GM18511 (cell line): ENCODE measurements around the gene SUFU.
"Not testable (repeated sequence)": the region's sequence is repeated elsewhere in the genome, so short reads cannot be mapped to it uniquely, and the experiment has no call there.

Experiments
- ATAC-seq: cut with Tn5 transposase; IDR thresholded peaks from one replicate; pipeline ENCODE4 v1.9.1; 2021; ENCODE audit warnings: mild to moderate bottlenecking, moderate library complexity; ENCODE audit not compliant: unreplicated experiment

The SUFU gene

DNA sequence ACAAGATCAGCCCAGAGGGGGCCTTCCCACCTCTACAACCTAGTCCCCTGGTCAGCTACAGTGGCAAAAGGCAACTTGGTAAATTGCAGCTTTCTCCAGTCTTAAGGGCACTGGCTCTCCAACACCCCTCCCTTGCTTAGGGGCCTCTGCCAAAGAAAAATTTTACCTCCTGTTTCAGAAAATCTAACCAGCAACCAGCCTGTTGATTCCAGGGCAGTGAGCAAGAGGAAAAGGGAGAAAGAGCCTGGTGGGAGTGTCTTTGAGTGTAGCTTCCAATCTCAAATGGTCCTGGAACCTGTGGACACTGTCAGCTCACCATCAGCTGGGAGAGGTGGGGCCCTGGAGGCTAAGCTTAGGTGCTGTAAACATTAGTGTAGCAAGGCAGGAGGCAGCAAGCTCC lies 24.1 kb upstream of the SUFU start:
- no peak for ATAC-seq

DNA sequence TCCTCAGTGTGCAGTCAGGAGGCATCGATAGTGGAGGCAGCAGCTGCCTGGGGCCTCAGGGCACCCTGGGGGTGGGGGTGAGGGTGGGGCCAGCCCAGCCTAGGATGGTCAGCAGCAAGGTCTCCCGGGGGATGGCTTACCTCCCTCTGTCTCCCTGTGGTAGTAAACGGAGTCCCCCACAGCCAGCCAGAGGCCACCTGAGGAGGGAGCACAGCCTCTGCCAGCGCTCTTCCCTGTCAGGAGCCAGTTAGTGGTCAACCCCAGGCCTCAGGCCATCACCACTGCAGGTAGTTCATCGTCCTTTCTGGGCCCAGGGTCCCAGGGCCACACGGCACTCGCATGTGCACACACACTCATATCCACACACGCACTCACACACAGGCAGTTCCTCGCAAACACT lies 23.4 kb upstream of the SUFU start:
- ATAC-seq, result no peak

DNA sequence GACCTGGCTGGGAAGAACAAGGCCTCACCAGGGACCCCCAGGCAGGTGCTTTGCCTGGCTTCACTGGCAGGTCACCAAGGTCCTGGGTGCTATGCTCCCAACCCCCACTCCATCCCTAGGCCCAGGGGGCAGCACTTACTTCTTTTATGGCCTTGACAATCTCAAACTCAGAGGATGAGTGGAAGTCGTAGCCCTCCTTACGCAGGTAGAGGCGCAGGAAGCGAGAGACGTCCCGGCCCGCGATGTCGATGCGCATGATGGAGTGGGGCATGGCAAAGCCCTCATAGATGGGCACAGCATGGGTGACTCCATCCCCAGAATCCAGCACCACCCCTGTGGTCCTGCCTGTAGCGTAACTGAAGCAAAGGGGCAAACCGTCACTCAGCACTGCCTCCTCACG lies 19.8 kb upstream of the SUFU start:
- no peak for ATAC-seq

DNA sequence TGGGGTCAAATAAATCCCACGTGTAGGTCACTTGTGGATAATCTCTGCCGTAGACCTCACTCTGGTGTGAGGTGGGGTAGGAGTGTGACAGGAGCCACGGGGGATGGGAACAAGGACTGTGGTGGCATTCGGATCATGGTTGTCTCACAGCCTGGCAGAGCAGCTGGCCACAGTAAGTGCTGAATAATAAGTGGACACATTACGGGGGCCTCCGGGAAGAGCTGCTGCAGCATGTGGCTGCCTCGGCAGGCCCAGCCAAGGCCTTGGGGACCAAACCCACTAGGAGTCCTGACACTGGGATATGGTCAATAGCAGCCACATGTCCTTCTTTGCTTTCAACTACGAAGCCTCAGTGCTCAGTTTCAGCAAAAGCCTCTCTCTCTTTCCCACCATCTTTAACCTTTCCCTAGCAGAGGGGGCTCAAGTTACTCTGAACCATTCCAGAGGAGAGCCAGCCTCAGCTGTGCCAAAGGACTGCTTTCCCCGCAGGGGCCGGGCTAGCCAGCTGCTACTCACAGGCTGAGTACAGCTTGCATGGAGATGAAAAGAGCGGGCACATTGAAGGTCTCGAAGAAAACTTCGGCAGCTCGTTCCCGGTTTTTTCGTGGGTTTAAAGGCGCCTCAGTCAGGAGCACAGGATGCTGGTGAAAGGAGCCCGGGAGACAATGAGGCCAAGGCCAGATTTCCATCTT lies 18.5 kb upstream of the SUFU start:
- ATAC-seq, result no peak

DNA sequence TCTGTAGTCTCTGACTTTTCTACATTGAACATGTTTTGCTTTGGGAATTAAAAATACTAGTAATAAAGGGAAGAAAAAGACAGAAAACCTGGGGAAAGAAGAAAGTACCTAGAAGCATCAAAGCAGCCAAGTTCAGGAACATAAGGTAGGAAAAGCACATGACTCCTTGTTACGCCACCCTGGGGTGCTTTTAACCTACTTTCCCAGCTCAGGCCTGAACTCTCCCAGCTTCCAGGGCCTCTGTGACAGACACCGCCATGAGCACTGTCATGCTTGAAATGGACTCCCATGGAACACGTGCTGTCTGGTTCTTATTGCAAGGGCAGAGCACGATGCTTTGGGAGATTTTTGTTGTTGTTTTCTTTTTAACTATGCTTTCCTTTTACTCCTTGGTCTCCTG lies 12.6 kb upstream of the SUFU start:
- no peak for ATAC-seq

DNA sequence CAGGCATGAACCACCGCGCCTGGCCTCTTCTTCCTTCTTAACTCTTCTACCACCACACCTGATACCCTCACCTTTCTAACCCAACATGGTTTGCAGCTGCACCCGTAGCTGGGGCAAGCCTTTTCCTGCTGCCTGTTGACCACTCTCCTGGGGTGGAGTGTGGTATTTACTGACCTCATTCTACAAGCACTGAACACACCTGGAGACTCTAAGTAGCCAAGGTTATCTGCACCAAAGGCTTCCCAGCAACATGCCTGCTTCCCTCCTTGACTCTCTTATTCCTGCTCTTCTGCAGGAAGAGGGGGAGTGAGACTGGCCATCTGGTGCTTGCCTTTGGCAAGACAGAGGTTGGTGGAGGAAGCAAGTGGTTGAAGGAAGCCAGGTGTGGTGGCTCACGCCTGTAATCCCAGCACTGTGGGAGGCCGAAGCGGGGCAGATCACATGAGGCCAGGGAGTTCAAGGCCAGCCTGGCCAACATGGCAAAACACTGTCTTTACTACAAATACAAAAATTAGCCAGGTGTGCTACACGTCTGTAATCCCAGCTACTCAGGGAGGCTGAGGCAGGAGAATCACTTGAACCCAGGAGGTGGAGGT lies 11.3 kb upstream of the SUFU start:
- no peak for ATAC-seq

DNA sequence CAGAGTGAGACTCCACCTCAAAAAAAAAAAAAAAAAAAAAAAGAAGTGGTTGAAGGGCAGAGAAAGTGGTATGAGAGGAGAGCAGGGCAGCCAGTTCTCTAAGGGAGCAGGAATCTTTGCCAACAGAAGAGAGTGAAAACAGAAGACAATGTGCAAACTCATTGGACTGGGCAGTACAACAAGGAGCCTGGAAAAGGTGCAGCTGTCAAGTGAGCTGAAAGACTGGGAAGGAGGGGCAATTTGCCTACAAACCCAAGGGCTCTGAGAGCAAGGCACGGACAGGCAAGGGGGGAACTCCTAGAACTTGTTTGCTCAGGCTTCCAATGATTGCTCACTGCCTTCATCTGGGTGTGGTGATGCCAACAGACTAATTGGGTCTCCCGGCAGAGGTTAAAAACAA lies 10.8 kb upstream of the SUFU start:
- no peak for ATAC-seq

DNA sequence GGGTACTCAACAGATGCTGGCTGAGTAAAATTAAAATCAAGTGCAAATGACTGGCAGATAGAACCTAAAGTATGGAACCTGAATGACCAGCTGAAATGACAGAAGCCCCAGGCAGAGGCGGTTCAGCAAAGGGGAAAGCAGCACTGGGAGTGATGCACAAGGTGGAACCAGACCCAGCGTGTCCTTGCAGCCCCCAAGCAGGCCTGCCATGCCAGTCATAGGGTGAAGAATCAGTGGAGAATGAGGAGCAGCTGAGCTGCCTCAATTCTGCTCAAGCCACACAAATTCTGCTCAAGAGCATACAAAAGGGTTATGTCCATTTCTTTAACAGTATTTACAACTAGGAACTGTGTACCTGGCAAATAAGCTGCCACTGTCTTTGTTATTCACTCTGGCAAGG lies 10.0 kb upstream of the SUFU start:
- no peak for ATAC-seq

DNA sequence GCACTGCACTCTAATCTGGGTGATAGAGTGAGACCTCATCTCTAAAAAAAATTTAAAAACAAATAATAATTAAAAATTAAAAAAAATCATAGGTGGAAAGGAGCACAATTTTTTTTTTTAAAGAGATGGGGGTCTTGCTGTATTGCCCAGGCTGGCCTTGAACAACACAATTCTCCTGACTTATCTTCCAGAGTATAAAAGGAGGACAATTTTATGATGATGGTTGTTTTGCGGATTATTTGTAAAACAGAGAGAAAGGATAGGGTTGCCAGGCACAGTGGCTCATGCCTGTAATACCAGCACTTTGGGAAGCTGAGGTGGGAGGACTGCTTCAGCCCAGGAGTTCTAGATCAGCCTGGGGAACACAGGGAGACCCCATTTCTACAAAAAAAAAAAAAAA lies 6.2 kb upstream of the SUFU start:
- no peak for ATAC-seq

DNA sequence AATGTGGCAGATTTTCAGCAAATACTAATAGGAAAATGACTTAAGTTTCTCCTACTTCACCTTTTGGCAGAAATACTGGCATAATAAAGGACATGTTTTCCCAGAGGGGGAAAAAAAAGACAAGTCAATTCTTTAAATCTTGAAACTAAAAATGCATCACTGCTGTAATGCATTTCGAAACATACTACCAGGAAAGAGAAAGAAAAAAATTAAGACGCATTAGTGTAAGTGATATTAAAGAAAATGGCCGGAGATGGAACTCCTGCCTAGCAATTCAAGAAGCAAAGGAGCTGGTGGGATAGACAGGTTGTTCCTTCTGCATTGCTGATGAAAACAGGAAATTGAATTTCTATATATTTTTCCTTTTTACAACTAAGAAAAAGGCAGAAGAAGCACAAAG lies 4.4 kb upstream of the SUFU start:
- no peak for ATAC-seq

DNA sequence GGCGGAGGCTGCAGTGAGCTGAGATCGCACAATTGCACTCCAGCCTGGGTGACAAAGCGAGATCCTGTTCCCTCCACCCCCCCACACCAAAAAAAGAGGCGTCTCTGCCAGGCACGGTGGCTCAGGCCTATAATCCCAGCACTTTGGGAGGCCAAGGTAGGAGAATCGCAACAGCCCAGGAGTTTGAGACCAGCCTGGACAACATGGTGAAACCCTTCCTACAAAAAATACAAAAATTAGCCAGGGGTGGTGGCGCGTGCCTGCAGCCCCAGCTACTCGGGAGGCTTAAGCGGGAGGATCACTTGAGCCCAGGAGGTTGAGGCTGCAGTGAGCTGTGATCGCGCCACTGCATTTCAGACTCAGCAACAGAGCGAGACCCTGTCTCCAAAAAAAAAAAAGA lies 3.1 kb upstream of the SUFU start:
- ATAC-seq, result not testable (repeated sequence)

DNA sequence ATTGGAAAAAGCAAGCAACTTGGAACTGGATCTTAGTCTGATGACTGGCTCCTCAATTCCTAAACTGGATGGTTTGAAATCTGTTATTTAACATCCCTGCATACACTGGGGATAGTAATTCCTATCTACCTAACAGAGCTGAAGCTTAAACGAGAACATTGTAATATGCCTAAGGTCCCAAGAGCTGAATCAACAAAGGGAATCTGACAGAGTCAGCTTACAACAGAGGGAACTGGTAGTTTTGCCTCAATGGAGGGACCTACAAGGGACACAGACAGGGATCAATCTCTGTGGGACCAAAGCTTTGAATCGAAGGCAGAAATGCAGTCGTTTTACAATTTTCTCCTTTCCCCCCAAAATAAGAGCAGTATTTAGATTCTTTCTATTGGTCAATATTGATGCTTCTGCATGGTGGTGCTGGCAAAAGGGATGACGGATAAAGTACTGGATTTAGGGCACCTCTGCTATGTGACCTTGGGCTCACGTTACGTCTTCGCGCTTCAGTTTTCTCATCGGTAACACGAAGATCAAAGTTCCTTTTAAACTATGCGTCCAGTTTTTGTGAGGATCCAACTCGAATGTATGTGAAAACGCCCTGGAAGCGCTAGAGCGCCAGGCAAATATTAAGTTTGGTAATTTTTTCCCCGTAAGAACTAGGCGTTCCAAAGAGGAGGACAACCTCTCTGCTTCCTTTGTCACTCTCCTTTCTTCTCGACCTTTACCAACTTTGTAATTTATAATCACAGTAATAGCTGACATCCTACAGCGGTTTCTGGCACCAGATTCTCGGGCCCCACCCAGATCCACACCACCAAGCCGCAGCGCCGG lies 2.4 kb upstream of the SUFU start:
- ATAC-seq, result no peak

DNA sequence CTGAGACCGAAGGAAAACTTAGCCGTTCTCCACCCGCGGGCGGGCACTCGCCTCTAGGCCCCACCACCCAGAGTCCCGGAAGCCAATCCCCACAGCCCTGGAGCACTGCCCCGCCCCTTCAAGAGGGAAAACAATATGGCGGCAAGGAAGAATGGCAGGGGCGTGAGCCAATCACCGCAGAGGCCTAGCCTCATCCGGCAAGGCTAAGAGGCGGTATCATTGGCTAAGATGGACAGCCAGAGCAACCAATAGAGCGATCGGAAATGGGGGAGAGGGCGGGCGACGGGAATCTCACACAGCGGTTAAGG lies 1.8 kb upstream of the SUFU start:
- peak; percentile 73 for ATAC-seq

DNA sequence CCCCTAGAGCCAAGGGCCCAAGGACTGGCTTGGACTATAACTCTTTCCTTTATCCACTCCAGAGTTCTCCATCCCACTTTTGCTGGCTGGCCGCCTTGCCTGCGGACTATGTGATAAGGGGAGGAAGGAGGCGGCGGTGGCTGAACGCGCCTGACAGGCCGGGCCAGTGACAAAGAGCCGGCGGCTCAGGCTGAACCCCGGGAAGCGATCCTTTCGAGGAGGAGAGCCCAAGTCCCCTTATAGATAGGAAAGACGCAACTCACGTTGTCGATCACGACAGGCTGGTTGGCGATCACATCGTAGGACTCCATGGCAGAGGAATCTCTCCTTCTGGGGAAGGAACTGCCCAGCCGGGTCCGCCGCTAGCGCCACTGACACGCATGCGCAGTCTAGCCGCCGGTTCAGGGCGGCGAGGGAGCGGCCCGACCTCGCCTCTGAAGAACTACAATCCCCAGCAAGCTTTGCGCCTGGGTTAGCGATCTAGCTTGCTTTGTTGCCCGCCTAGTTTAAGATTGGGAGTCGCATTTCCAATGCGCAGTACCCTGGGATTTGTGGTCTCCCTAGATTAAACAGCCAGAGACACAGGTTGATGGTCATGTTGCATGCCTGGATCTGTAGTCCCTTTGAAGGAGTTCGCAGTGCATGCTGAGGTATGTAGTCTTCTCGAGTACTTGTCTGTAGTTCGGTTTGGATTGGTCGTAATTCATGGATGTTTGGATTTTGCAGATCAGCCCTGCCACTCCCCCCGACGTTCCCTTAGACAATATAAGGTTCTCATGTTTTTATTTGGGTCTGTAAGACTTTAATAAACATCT lies 1.2 kb upstream of the SUFU start, which contains the start of gene ACTR1A:
ACTR1A (minus strand) TSS at position 376 of the 815 bp plus-strand sequence; CDS start at position 311, 65 bp downstream.
- ATAC-seq, result peak; percentile 59

DNA sequence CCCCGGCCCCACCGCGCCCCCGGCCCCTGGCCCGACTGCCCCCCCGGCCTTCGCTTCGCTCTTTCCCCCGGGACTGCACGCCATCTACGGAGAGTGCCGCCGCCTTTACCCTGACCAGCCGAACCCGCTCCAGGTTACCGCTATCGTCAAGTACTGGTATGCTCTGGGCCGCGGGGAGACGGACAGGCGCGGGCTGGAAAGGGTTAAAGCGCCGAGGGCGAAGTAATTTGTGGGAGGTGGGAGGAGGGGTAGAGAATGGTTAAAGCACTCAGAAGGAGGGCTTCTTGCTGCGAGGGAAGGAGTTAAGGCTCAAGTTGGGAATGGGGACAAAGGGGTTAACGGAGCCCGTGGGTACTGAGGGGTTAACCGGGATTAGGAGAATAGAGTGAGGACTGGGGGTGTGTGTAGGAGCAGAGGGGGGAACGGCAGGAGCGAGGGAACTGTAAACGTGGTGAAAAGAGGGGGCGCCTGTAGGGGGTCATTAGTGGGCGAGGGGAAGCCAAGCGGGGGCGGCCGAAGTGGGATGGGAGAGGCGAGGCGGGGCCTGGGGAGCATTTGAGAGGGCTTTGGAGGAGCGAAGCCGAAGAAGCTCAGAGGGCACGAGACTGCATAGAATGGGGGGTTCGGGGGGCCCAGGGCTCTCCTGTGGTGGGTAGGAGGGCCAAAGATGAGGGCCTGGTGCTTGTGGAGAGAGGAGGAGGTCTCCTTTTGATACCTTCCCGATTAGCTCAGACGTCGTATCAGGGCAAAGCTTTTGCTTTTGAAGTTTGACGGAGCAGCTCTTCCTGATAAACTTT lies 605 bp downstream of the SUFU start:
- no peak for ATAC-seq

DNA sequence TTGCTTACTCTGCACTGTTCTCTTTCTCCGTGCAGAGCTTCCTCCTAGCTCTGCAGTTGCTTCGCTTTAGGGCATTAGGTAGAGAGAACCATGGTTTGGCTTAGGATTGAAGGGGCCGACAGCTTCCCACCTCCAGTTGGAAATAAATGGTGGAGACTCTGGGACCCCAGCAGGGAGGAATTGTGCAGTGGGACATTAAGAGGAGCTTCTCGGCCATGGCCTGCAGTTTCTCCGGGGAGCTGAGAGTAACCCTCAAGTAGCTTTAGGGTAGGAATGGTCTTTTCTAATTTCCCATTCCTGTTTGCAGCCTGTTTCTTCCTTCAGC lies 1.2 kb downstream of the SUFU start:
- no peak for ATAC-seq

DNA sequence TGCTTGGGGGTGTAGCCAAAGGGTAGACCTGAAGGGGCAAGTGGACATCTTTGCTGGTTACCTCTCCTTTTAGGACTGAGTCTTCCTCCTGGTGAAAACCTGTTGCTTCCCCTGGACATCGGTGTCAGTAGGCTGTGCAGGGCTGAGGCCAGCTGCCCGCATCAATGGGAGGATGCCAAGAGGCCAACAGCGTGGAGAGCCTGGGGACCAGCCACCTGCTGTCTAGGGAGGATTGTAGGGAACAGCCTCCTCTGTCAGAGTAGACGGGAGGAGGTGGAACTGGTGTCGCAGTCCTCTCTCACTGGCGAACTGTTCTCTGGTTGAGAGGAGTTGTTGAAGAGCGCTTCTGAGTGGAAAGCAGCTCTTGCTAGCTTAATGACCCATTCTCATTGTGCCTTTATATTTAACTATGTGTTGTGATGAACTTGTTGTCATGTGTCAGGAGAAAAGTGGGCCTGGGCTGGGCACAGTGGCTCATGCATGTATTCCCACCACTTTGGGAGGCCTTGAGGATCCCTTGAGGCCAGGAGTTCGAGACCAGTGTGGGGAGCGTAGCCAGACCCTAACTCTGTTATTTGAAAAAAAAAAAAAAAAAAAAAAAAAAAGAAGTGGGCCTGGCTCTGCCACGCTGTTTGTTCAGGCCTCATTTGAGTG lies 1.8 kb downstream of the SUFU start:
- ATAC-seq, result no peak

DNA sequence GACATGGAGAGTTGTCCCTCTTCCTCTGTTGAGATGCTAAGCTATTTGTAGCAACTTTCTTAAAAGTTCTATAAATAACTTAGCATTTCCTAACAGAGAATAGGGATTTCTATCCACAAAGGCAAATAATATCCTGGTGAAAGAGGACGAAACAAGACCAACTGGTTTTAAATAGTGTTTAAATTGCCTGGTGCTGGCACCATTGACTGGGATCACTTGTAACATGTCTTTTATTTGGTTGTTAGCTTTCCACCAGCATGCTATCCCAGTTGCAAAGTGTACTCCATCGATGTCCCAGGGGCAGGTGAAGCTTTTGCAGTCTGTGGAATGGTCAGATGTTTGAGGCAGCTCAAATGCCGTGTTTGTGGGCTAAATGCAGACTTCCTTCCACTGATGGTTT lies 3.7 kb downstream of the SUFU start:
- no peak for ATAC-seq

DNA sequence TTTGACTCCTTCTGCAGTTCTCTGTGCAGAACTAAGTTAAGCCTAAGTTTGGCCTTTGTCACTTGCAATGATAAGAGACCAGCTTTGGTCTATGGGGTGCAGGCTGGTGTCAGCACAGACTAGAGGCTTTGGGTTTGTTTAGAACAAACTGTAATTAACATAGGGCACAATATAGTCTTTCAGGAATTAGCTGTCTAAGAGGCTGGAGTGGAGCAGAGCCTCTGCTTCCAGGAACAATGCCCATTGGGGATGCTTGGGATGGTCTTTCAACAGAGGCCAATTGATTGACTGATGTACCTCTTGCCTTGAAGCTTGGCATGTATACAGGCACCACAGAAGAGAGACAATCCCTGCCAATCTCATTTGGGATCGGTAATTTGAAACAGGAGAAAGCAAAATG lies 4.7 kb downstream of the SUFU start:
- no peak for ATAC-seq

DNA sequence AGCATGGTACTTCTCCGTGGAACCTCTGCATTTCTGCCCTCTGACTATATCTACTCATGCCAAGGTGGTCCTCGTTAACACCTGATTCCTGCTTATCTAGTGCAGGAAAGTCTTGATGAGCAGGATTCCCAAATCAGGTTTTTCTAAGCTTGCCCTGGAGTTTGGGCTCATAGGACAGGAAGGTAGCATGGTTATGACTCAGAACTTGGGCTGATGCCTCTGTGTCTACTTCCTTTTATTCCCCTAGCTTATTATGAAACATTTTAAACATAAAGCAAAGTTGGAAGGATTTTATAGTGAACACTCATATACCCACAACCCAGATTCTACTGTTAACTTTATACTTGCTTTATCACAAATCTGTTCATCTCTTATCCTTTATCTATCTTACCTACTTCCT lies 5.6 kb downstream of the SUFU start:
- no peak for ATAC-seq
